GM21529 (cell line): ENCODE data around the gene PAN3.

ENCODE experiments used
- ATAC-seq: cut with Tn5 transposase; IDR thresholded peaks from one replicate; pipeline ENCODE4 v1.9.1; 2021; ENCODE audit not compliant: unreplicated experiment

Gene PAN3

DNA sequence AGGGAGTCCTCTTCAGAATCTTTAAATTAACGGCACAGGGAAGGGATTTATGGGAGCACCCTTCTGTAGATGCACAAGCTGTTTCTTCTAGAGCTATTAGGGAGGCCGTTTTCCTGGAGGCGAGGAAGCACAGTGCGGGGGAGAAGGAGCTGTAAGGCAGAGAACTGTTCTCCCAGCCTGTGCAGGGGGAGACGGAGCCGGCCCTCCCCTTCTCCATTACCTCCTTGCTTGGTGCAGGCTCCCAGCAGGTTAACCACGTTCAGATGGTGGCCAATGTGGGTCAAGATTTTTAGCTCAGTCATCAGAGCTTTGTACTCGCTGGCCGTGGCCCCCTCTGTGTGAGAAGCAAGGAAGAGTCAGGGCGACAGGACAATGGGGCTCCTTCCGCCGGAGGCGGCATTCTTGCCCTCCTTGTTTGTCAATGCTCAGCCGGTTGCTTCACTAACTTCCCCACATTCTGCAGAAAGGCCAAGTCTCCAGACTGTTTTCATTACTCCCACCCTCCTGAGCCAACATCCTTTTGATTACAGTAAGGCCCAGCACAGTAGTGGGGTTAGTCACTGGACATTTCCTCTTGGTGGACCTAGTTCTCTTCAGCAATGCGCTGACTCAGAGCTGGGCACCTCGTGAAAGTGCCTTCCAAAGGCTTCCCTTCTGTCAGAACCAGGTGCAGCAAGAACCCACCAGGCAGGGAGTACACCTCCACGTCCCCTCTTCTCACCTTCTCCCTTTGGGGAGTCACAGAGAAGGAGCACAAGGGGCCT is 191.2 kb downstream of the PAN3 start:
- ATAC-seq = no peak

DNA sequence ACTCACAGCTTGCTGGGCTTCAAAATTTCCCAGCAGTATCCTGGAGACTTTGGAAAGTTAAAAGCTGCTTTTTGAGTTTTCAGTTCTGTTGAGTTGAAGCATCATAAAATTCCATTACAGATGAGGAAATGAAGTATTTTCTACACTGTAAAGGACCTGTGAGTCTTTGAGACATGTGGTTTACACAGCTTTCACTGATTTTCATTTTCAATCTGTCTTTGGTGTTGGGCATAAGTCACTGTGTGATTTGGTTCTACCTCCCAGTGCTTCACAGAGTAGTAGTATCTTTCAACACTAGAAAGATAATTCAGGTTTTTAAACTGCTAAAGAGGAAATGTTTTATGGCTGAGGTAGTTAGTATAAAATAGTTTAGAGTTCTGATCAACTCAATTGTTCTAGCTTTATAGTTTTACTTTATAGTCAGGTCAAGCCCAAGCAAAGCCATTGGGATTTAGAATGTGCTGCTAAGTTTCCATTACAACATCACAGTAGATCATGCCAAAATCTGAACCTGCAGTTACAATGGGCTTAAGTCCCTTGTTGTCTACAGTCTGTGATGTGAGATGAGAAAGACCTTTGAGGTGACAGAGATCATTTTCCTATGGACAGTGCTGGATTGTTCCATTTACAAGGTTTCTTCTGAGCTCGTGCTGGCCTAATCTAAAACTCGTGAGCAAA is 195.0 kb downstream of the PAN3 start:
- peak; percentile 51 for ATAC-seq

- ATAC-seq = no peak
Measured at GRCh38 chr13:28336193-28336657, 197.9 kb downstream of the PAN3 start.

- ATAC-seq = no peak
Measured at GRCh38 chr13:28337166-28338005, 199.0 kb downstream of the PAN3 start.

- no peak for ATAC-seq
Measured at GRCh38 chr13:28338006-28338574, 199.7 kb downstream of the PAN3 start.

GRCh38 chr13:28338742-28339141 is 200.4 kb downstream of the PAN3 start:
- ATAC-seq = no peak

- ATAC-seq = no peak
Measured at GRCh38 chr13:28339419-28339818, 201.1 kb downstream of the PAN3 start.

DNA sequence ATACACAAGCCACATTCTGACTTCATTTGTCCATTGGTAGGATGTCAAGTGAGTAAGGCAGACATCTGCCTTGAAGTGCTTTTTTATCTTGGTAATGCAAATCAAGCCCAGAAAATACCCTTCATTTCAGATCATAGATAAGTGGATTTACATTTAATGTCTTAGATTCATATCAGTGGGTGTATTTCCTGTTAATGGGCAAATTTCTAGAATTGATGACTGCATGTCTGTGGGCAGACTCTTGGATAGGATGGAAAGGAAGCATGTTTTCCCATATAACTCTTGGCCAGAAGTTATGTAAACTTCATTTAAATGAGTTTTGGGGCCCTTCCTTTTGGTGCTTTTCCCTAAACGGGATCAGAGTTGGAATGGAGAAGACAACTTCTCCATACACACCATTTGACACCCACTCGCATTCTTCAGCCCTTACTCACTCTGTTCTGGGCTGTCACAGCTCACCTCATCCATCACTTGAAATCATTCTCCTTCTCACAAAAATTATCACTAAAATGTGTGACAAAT is 202.0 kb downstream of the PAN3 start:
- no peak for ATAC-seq

GRCh38 chr13:28342251-28342650 is 203.9 kb downstream of the PAN3 start:
- ATAC-seq = no peak

GRCh38 chr13:28344163-28344562 is 205.8 kb downstream of the PAN3 start:
- ATAC-seq = no peak
